CD4-positive, CD25-positive, alpha-beta regulatory T cell (primary cell): Measurements from ENCODE around the gene ERMP1. TPM values are rescaled to one million over a fixed set of nuclear protein-coding genes. Genes with fewer than 3 reads are reported as not detected.
A peak's percentile ranks its signal among the peaks of the same experiment; 100 is the strongest.

Source experiments
- ATAC-seq, 2 donors: fragments of 150-1000 bp; cut with Tn5 transposase; one replicate each; pipeline ENCODE4 v1.10.0; 2021; ENCODE audit warnings: low read depth in 2 of 2, moderate number of reproducible peaks in 2 of 2, moderate library complexity in 1 of 2
- DNase-seq, 3 donors: peaks; one replicate each; pipeline versions ENCODE4 v3.0.0 to v3.0.0-alpha.2; 2012 to 2022; ENCODE audit warnings: mixed read lengths in 1 of 3
- H3K27ac ChIP-seq: one replicate; pipeline ENCODE4 v1.7.0; 2013; ENCODE audit warnings: mild to moderate bottlenecking, low read length; ENCODE audit not compliant: insufficient read depth, poor library complexity, severe bottlenecking
- H3K27me3 ChIP-seq: one replicate; pipeline ENCODE4 v1.7.0; 2013; ENCODE audit warnings: low read length; ENCODE audit not compliant: control insufficient read depth, insufficient read depth
- H3K36me3 ChIP-seq: one replicate; pipeline ENCODE4 v1.7.0; 2013; ENCODE audit warnings: mild to moderate bottlenecking, low read length, moderate library complexity; ENCODE audit not compliant: control insufficient read depth, insufficient read depth
- H3K4me1 ChIP-seq: 2 replicates; pipeline ENCODE4 v1.7.0; 2013; ENCODE audit warnings: mild to moderate bottlenecking, low read length; ENCODE audit not compliant: insufficient read depth, control insufficient read depth, poor library complexity, severe bottlenecking
- H3K4me3 ChIP-seq: one replicate; pipeline ENCODE4 v1.7.0; 2013; ENCODE audit warnings: low read depth, mild to moderate bottlenecking, low read length, moderate library complexity
- H3K9me3 ChIP-seq, 2 experiments: 1 replicate in 1 of 2; 2 replicates in 1 of 2; pipeline ENCODE4 v1.7.0; 2013; ENCODE audit warnings: low read length in 2 of 2, mild to moderate bottlenecking in 1 of 2, moderate library complexity in 1 of 2; ENCODE audit not compliant: control insufficient read depth in 2 of 2
- H3K27ac Mint-ChIP-seq, 3 donors: one replicate each; pipeline ENCODE4 v1.8.0; 2020 to 2022; ENCODE audit warnings: mild to moderate bottlenecking in 3 of 3, mixed read lengths in 3 of 3, moderate library complexity in 2 of 3
- H3K27me3 Mint-ChIP-seq: one replicate; pipeline ENCODE4 v1.8.0; 2022; ENCODE audit warnings: mild to moderate bottlenecking, mixed read lengths
- H3K36me3 Mint-ChIP-seq: one replicate; pipeline ENCODE4 v1.8.0; 2020; ENCODE audit warnings: mixed read lengths
- H3K4me1 Mint-ChIP-seq, 4 donors: one replicate each; pipeline ENCODE4 v1.8.0; 2020 to 2022; ENCODE audit warnings: mixed read lengths in 4 of 4, mild to moderate bottlenecking in 1 of 4
- H3K4me3 Mint-ChIP-seq, 4 donors: one replicate each; pipeline ENCODE4 v1.8.0; 2020 to 2022; ENCODE audit warnings: mild to moderate bottlenecking in 4 of 4, mixed read lengths in 4 of 4, moderate library complexity in 3 of 4
- H3K9me3 Mint-ChIP-seq, 7 donors: one replicate each; pipeline ENCODE4 v1.8.0; 2020 to 2022; ENCODE audit warnings: mixed read lengths in 7 of 7, mild to moderate bottlenecking in 3 of 7, moderate library complexity in 2 of 7
- polyA plus RNA-seq, 4 donors: library from polyadenylated mRNA; unstranded; fragments of 300-500 nt; fragmentation: Illumina TruSeq; gene quantifications; one replicate each; pipeline ENCODE4 v1.2.3, GENCODE V29; 2021
- total RNA-seq: library from RNA; stranded (reverse); gene quantifications from one replicate; pipeline ENCODE4 v1.2.3, GENCODE V29; 2022

ERMP1 gene
- total and polyA plus RNA-seq, 5 donors from 2014 or later = 5.3 to 10.0 (median 8.1) TPM

DNA sequence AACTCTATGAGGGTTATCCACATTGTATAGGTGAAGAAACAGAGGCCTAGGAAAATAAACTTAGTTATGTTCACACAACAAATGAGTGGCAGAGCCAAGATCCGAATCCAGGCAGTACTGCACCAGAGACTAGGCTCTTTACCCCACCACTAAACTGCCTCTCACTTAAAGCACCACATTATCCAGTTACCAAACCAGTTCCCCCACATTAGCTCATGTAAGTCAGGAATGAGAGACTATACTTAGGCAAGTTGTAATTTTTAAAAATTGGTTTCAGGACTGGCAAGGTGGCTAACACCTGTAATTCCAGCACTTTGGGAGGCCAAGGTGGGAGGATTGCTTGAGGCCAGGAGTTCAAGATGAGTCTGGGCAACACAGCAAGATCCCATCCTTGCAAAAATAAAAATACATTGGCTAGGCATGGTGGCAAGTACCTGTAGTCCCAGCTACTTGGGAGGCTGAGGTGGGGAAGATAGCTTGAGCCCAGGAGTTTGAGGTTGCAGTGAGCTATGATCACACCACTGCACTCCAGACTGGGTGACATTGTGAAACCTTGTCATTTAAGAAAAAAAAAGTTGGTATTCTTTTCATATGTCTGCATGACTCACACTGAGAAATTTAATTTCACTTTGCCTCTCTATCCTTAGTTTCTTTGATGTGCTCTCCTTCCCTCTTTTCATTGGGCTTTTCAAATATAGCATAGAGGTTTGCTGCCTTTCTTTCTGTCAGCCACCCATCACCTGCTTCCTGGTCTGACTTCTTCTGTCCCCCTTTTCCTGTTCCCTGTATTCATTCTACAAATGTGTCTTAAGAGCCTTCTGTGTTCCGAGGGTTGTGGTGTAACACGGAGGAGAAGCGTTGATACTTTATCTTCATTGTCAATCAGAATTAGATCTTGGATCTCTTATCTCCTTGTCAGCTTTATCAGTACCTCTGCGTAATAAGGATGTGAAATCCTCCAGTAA is 64.7 kb downstream of the ERMP1 start:
- H3K27ac Mint-ChIP-seq = peak overlapping the region in 2 of 3 donors; percentile 49 to 54
- H3K9me3 ChIP-seq = no peaks in the 10 kb centered on the region
- H3K4me1 ChIP-seq = no peaks in the 10 kb centered on the region
- H3K36me3 Mint-ChIP-seq = peaks cover 64% of the 10 kb centered on the region
- peaks cover 0 to 20% (median 11%) of the 10 kb centered on the region in 4 donors for H3K4me1 Mint-ChIP-seq
- peaks cover 0 to 1% (median 0%) of the 10 kb centered on the region in 7 donors for H3K9me3 Mint-ChIP-seq
- DNase-seq (peak in 1 of 3 donors; percentile 53), ATAC-seq (peak in 1 of 2 donors; percentile 43)
- no peaks in the 10 kb centered on the region for H3K27me3 Mint-ChIP-seq
- no peaks in the 10 kb centered on the region for H3K27me3 ChIP-seq
- no peak overlapping the region for H3K27ac ChIP-seq
- H3K4me3 ChIP-seq = no peak overlapping the region
- no peak overlapping the region for H3K4me3 Mint-ChIP-seq
- peaks cover 82% of the 10 kb centered on the region for H3K36me3 ChIP-seq

DNA sequence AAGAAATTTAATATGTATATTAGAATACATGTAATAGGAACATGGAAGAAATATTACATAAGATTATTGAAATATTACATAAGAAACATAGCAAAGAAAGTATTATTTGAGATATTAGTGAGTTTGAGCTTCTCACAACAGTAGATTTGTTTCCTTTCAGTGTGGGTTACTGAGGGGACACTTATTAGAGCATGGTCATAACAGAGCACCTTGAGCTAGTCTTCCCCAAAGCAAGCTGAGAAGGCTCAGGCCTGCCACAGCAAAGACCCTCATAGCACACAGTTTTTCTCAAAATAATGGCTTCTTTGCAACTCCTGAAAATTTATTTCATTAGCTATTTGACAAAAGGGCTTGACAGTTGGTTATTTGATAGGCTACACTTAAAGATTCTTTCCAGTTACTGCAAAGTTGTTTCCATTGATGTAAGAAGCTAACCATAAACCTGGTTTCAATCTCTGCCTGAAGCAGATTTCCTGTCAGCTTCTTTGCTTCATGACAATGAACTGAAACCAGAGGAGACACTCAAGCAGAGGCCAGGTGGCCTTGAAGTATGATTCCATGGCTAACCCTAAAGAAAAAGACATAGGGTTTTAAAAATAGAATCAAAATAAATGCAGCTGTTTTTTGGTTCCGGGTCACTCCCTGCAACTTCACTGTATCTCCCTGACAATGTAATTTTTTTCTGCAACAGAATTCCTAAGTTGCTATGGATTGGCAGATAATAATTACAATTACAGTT is 68.6 kb downstream of the ERMP1 start:
- no peaks in the 10 kb centered on the region for H3K9me3 ChIP-seq
- H3K36me3 ChIP-seq = peaks cover 73% of the 10 kb centered on the region
- DNase-seq (peak in 1 of 3 donors; percentile 66), ATAC-seq (no peak)
- H3K27ac Mint-ChIP-seq = peak overlapping the region in 1 of 3 donors; percentile 49
- no peaks in the 10 kb centered on the region for H3K4me1 ChIP-seq
- H3K4me3 ChIP-seq = no peak overlapping the region
- no peaks in the 10 kb centered on the region for H3K27me3 Mint-ChIP-seq
- no peak overlapping the region for H3K4me3 Mint-ChIP-seq
- peak overlapping the region; percentile 43 for H3K27ac ChIP-seq
- peaks cover 4 to 20% (median 12%) of the 10 kb centered on the region in 4 donors for H3K4me1 Mint-ChIP-seq
- no peaks in the 10 kb centered on the region for H3K9me3 Mint-ChIP-seq
- H3K36me3 Mint-ChIP-seq = peaks cover 64% of the 10 kb centered on the region
- no peaks in the 10 kb centered on the region for H3K27me3 ChIP-seq

- H3K4me1 Mint-ChIP-seq = peaks cover 4 to 16% (median 13%) of the 10 kb centered on the region in 4 donors
- DNase-seq = no peak
- Histone ChIP-seq H3K4me1 (no peaks in the 10 kb centered on the region), H3K36me3 (peaks cover 65% of the 10 kb centered on the region), H3K27ac (no peak overlapping the region), H3K9me3 (no peaks in the 10 kb centered on the region), H3K27me3 (no peaks in the 10 kb centered on the region), H3K4me3 (no peak overlapping the region)
- peak overlapping the region; percentile 42 to 70 (median 52) for H3K27ac Mint-ChIP-seq
- no peak overlapping the region for H3K4me3 Mint-ChIP-seq
- no peak for ATAC-seq
- H3K27me3 Mint-ChIP-seq = no peaks in the 10 kb centered on the region
- peaks cover 0 to 3% (median 0%) of the 10 kb centered on the region in 7 donors for H3K9me3 Mint-ChIP-seq
- H3K36me3 Mint-ChIP-seq = peaks cover 67% of the 10 kb centered on the region
These were observed 70.5 kb downstream of the ERMP1 start for GRCh38 chr9:5762421-5762820.

DNA sequence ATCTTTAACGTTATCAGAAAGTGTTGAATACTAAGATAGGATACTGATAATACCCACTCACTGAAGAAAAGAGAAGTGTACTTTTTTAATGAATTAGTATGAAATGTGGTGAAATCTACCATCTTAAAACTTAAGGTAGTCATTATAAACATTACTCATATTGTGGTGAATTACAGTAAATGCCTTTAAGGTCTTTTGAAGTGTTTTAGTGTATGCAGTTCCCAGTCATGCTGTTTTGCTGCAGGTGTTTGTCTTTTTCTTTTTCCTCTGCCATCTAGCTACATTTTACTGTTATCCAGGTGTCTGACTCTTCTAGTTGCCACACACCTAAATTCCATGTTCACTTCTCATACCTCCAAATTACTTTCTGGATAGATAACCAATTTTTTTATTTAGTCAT is 72.6 kb downstream of the ERMP1 start:
- Histone ChIP-seq H3K27me3 (no peaks in the 10 kb centered on the region), H3K4me3 (no peak overlapping the region), H3K4me1 (no peaks in the 10 kb centered on the region), H3K9me3 (no peaks in the 10 kb centered on the region), H3K27ac (no peak overlapping the region), H3K36me3 (peaks cover 61% of the 10 kb centered on the region)
- Mint-ChIP-seq H3K27me3 (no peaks in the 10 kb centered on the region), H3K4me3 (no peak overlapping the region), H3K36me3 (peaks cover 58% of the 10 kb centered on the region), H3K4me1 (peaks cover 4 to 16% (median 13%) of the 10 kb centered on the region in 4 donors), H3K27ac (peak overlapping the region; percentile 4 to 91 (median 67)), H3K9me3 (peaks cover 0 to 3% (median 0%) of the 10 kb centered on the region in 7 donors)
- ATAC-seq = no peak
- DNase-seq = no peak

- Mint-ChIP-seq H3K4me3 (no peak overlapping the region), H3K27me3 (no peaks in the 10 kb centered on the region), H3K9me3 (peaks cover 0 to 3% (median 0%) of the 10 kb centered on the region in 7 donors), H3K27ac (peak overlapping the region in 2 of 3 donors; percentile 33 to 67), H3K36me3 (peaks cover 34% of the 10 kb centered on the region), H3K4me1 (peaks cover 0 to 10% (median 5%) of the 10 kb centered on the region in 4 donors)
- Histone ChIP-seq H3K27me3 (no peaks in the 10 kb centered on the region), H3K36me3 (peaks cover 26% of the 10 kb centered on the region), H3K9me3 (no peaks in the 10 kb centered on the region), H3K27ac (no peak overlapping the region), H3K4me1 (no peaks in the 10 kb centered on the region), H3K4me3 (no peak overlapping the region)
- no peak for DNase-seq
- ATAC-seq = no peak
These were observed 76.3 kb downstream of the ERMP1 start for GRCh38 chr9:5756633-5757032.

DNA sequence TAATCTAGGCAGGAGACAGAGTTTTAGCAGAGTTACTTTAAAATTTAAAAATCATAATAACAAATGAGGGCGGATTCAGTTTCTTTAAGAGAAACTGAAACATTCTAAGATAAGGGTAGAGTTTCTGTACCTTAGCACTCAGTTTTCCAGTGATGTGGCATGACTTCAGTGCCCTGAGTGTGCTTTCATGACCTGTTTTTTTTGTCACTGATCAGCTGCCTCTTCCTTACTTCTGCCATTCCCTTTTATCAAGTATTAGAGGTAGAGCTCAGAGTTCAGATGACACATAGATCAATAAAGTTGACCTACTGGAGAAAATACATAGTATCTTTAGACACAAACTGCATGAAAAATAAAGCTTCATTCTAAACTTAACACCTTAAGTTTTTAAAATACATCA is 82.3 kb downstream of the ERMP1 start:
- Mint-ChIP-seq H3K27ac (peak overlapping the region in 1 of 3 donors; percentile 42), H3K4me1 (peaks cover 7 to 19% (median 12%) of the 10 kb centered on the region in 4 donors), H3K4me3 (no peak overlapping the region), H3K27me3 (no peaks in the 10 kb centered on the region), H3K36me3 (peaks cover 28% of the 10 kb centered on the region), H3K9me3 (no peaks in the 10 kb centered on the region)
- H3K36me3 ChIP-seq = peaks cover 29% of the 10 kb centered on the region
- no peak overlapping the region for H3K27ac ChIP-seq
- no peak overlapping the region for H3K4me3 ChIP-seq
- ATAC-seq (no peak), DNase-seq (no peak)
- no peaks in the 10 kb centered on the region for H3K27me3 ChIP-seq
- H3K4me1 ChIP-seq = no peaks in the 10 kb centered on the region
- no peaks in the 10 kb centered on the region for H3K9me3 ChIP-seq

DNA sequence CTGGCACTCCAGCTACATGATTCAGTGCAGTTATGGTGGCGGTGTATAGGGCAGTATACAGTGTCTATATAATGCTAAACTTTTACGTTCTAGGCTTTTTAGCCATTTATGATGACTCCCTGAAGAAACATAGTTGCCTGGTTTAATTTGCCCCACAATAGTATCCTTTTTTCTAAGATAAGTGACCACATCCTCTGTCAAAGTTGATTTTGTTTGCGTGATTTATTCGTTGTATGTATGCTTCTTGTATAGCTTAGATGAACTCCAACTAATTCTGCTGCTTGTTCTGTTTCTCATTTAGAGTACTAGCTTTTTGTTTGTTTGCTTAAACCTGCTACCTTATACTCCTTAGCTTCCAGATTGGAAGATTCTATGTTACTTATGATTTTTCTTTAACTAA is 83.6 kb downstream of the ERMP1 start:
- ATAC-seq = no peak

More for the DNA sequence above, 83.6 kb downstream of the ERMP1 start:
- no peaks in the 10 kb centered on the region for H3K27me3 Mint-ChIP-seq
- no peaks in the 10 kb centered on the region for H3K9me3 ChIP-seq
- H3K9me3 Mint-ChIP-seq = no peaks in the 10 kb centered on the region
- peaks cover 32% of the 10 kb centered on the region for H3K36me3 Mint-ChIP-seq
- H3K36me3 ChIP-seq = peaks cover 35% of the 10 kb centered on the region
- H3K4me3 Mint-ChIP-seq = no peak overlapping the region
- no peaks in the 10 kb centered on the region for H3K27me3 ChIP-seq
- H3K27ac Mint-ChIP-seq = peak overlapping the region in 2 of 3 donors; percentile 68 to 69
- H3K4me1 Mint-ChIP-seq = peaks cover 9 to 19% (median 12%) of the 10 kb centered on the region in 4 donors
- peak in 2 of 3 donors; percentile 4 to 57 for DNase-seq
- H3K27ac ChIP-seq = no peak overlapping the region
- H3K4me3 ChIP-seq = no peak overlapping the region
- no peaks in the 10 kb centered on the region for H3K4me1 ChIP-seq
